ENCODE results near the gene SNRNP48. TPM values are rescaled to one million over a fixed set of nuclear protein-coding genes. Genes with fewer than 3 reads are reported as not detected.

The SNRNP48 gene
- total RNA-seq, 4 donors from 2014 or later = 14.3 to 16.6 (median 15.3) TPM

- in situ Hi-C loops (cut with MboI; ENCODE audit: low sequenced_read_pairs in 4 of 4) = no loop called here
- TF ChIP-seq CTCF (IDR thresholded peaks at IDR 0.05 in 4 of 5, conservative IDR thresholded peaks at IDR 0.05 in 1 of 5) = no peak
- no peak for TF ChIP-seq POLR2A (IDR thresholded peaks at IDR 0.05)
- Histone ChIP-seq H3K4me3 (no peak overlapping the region), H3K36me3 (no peaks in the 10 kb centered on the region), H3K4me1 (no peaks in the 10 kb centered on the region), H3K9me3 (no peaks in the 10 kb centered on the region), H3K27ac (no peak overlapping the region), H3K27me3 (no peaks in the 10 kb centered on the region)
- intact Hi-C loops (cut with DNase I; ENCODE audit: low total_unique reads) = no loop called here
- DNase-seq (no peak), ATAC-seq (no peak)
Observed at GRCh38 chr6:7628909-7629308, 38.9 kb downstream of the SNRNP48 start.

- no peak overlapping the region for H3K4me3 ChIP-seq
- no peaks in the 10 kb centered on the region for H3K4me1 ChIP-seq
- intact Hi-C loops (cut with DNase I; ENCODE audit: low total_unique reads) (no loop called here), in situ Hi-C loops (cut with MboI; ENCODE audit: low sequenced_read_pairs in 4 of 4) (no loop called here)
- TF ChIP-seq POLR2A (IDR thresholded peaks at IDR 0.05) (no peak), CTCF (IDR thresholded peaks at IDR 0.05 in 4 of 5, conservative IDR thresholded peaks at IDR 0.05 in 1 of 5) (no peak)
- H3K9me3 ChIP-seq = no peaks in the 10 kb centered on the region
- DNase-seq (no peak), ATAC-seq (no peak)
- H3K27me3 ChIP-seq = no peaks in the 10 kb centered on the region
- H3K27ac ChIP-seq = no peak overlapping the region
- H3K36me3 ChIP-seq = no peaks in the 10 kb centered on the region
Observed at GRCh38 chr6:7629321-7629720, 39.3 kb downstream of the SNRNP48 start.

GRCh38 chr6:7630792-7631191 is 40.8 kb downstream of the SNRNP48 start:
- in situ Hi-C loops (cut with MboI; ENCODE audit: low sequenced_read_pairs in 4 of 4) (no loop called here), intact Hi-C loops (cut with DNase I; ENCODE audit: low total_unique reads) (no loop called here)
- Histone ChIP-seq H3K9me3 (no peaks in the 10 kb centered on the region), H3K4me3 (no peak overlapping the region), H3K4me1 (no peaks in the 10 kb centered on the region), H3K27ac (no peak overlapping the region), H3K27me3 (no peaks in the 10 kb centered on the region), H3K36me3 (no peaks in the 10 kb centered on the region)
- TF ChIP-seq CTCF (IDR thresholded peaks at IDR 0.05 in 4 of 5, conservative IDR thresholded peaks at IDR 0.05 in 1 of 5) (no peak), POLR2A (IDR thresholded peaks at IDR 0.05) (no peak)
- ATAC-seq (no peak), DNase-seq (no peak)

- no peak overlapping the region for H3K27ac ChIP-seq
- H3K36me3 ChIP-seq = no peaks in the 10 kb centered on the region
- ATAC-seq (no peak), DNase-seq (no peak)
- in situ Hi-C loops (cut with MboI; ENCODE audit: low sequenced_read_pairs in 4 of 4) = no loop called here
- H3K9me3 ChIP-seq = no peaks in the 10 kb centered on the region
- intact Hi-C loops (cut with DNase I; ENCODE audit: low total_unique reads) = no loop called here
- H3K4me1 ChIP-seq = no peaks in the 10 kb centered on the region
- no peak for TF ChIP-seq POLR2A (IDR thresholded peaks at IDR 0.05)
- no peak for TF ChIP-seq CTCF (IDR thresholded peaks at IDR 0.05 in 4 of 5, conservative IDR thresholded peaks at IDR 0.05 in 1 of 5)
- H3K27me3 ChIP-seq = no peaks in the 10 kb centered on the region
- no peak overlapping the region for H3K4me3 ChIP-seq
Observed at GRCh38 chr6:7631466-7631865, 41.5 kb downstream of the SNRNP48 start.

Measured in gastrocnemius medialis (tissue), 4 donors.